A549 (cell line): ENCODE results near the gene FOLR3. TPM values are rescaled to one million over a fixed set of nuclear protein-coding genes. Genes with fewer than 3 reads are reported as not detected.

Experiments used
- ATAC-seq, 2 experiments: fragments of 200-7000 bp in 1 of 2; fragments of >200 bp in 1 of 2; cut with Nextera tagmentation in 1 of 2; cut with Tn5 transposase in 1 of 2; 3 replicates each; pipeline versions ENCODE4 v1.8.0 to v1.9.1; 2018 to 2020; ENCODE audit warnings: mild to moderate bottlenecking in 1 of 2, moderate library complexity in 1 of 2
- CTCF ChIA-PET: fragments of 300-600 bp; sonication (Branson Sonifier 250); formaldehyde crosslinking; extraction: SDS; loops from one replicate; lab custom pipeline; 2021; ENCODE audit warnings: antibody characterized with exemption, inconsistent platforms; lab: Yijun Ruan, JAX
- POLR2A ChIA-PET: fragments of 350-600 bp; formaldehyde crosslinking; extraction: SDS; loops from one replicate; lab custom pipeline; 2021; ENCODE audit warnings: antibody characterized with exemption, inconsistent platforms; lab: Yijun Ruan, JAX
- DNase-seq, 2 experiments: peaks; one replicate each; pipeline versions ENCODE4 v3.0.0 to v3.0.0-alpha.2; 2011 to 2016; ENCODE audit warnings: low read depth in 1 of 2, low spot score in 1 of 2
- FAIRE-seq: peaks from 2 replicates; lab custom pipeline; 2011; peaks lifted over from hg19 to GRCh38; lab: Jason Lieb, UNC
- H3K27ac ChIP-seq, 2 experiments: fragments of >200 bp; sonication (Bioruptor Twin); formaldehyde crosslinking; 3 replicates each; pipeline ENCODE4 v1.5.1; 2016 to 2017
- H3K4me1 ChIP-seq: fragments of >200 bp; sonication (Bioruptor Twin); formaldehyde crosslinking; 3 replicates; pipeline ENCODE4 v1.6.1; 2016
- H3K4me2 ChIP-seq: fragments of >200 bp; sonication (Bioruptor Twin); formaldehyde crosslinking; 3 replicates; pipeline ENCODE4 v1.6.1; 2016
- H3K4me3 ChIP-seq: fragments of >200 bp; sonication (Bioruptor Twin); formaldehyde crosslinking; 3 replicates; pipeline ENCODE4 v1.5.1; 2016
- H3K9me3 ChIP-seq: fragments of >200 bp; sonication (Bioruptor Twin); formaldehyde crosslinking; 3 replicates; pipeline ENCODE4 v1.6.1; 2016
- ATOH8 ChIP-seq: fragments of 250-450 bp; sonication (Bioruptor Pico); IDR thresholded peaks from 2 replicates; pipeline ENCODE4 v1.5.0; 2020; ENCODE audit warnings: low read depth, mild to moderate bottlenecking, moderate library complexity
- CHD2 ChIP-seq: fragments of 150-350 bp; IDR thresholded peaks from 2 replicates; pipeline ENCODE4 v1.6.1; 2014; ENCODE audit warnings: low read length; ENCODE audit not compliant: partially characterized antibody
- CTCF ChIP-seq: fragments of >200 bp; sonication (Bioruptor Twin); formaldehyde crosslinking; IDR thresholded peaks from 3 replicates; pipeline ENCODE4 v1.5.1; 2016
- E2F6 ChIP-seq: IDR thresholded peaks from 2 replicates; pipeline ENCODE4 v1.6.1; 2012; ENCODE audit warnings: low read depth, borderline replicate concordance
- EHF ChIP-seq: fragments of 250-450 bp; sonication (Bioruptor Pico); IDR thresholded peaks from 2 replicates; pipeline ENCODE4 v1.5.0; 2020; ENCODE audit warnings: mild to moderate bottlenecking
- EP300 ChIP-seq, 2 experiments: fragments of >200 bp; sonication (Bioruptor Twin); formaldehyde crosslinking; IDR thresholded peaks; 2 replicates in 1 of 2; 3 replicates in 1 of 2; pipeline ENCODE4 v1.6.1; 2016 to 2017
- ESRRA ChIP-seq: fragments of 150-350 bp; IDR thresholded peaks from 2 replicates; pipeline ENCODE4 v1.6.1; 2014; ENCODE audit warnings: mild to moderate bottlenecking, low read length, borderline replicate concordance
- FOSB ChIP-seq: fragments of 250-450 bp; sonication (Bioruptor Pico); IDR thresholded peaks from 2 replicates; pipeline ENCODE4 v1.5.0; 2020; ENCODE audit warnings: mild to moderate bottlenecking, moderate library complexity
- HDAC2 ChIP-seq: fragments of 200-600 bp; sonication (generic); IDR thresholded peaks from 2 replicates; pipeline ENCODE4 v1.6.1; 2016
- HMGXB4 ChIP-seq: fragments of 250-450 bp; sonication (Bioruptor Pico); IDR thresholded peaks from 2 replicates; pipeline ENCODE4 v1.5.0; 2021; ENCODE audit warnings: mild to moderate bottlenecking, moderate library complexity, borderline replicate concordance
- HOXB5 ChIP-seq: fragments of 250-450 bp; sonication (Bioruptor Pico); IDR thresholded peaks from 2 replicates; pipeline ENCODE4 v1.5.0; 2020; ENCODE audit warnings: mild to moderate bottlenecking, moderate library complexity
- JUNB ChIP-seq: fragments of >200 bp; sonication (Bioruptor Twin); formaldehyde crosslinking; IDR thresholded peaks from 2 replicates; pipeline ENCODE4 v1.6.1; 2016
- MAX ChIP-seq: IDR thresholded peaks from 2 replicates; pipeline ENCODE4 v1.6.1; 2012
- POLR2A ChIP-seq: IDR thresholded peaks from 2 replicates; pipeline ENCODE4 v1.6.1; 2012; ENCODE audit warnings: mild to moderate bottlenecking, low read length
- RCOR1 ChIP-seq: fragments of 150-350 bp; IDR thresholded peaks from 2 replicates; pipeline ENCODE4 v1.6.1; 2014; ENCODE audit warnings: antibody characterized with exemption, low read length, low read depth
- SMC3 ChIP-seq: fragments of >200 bp; sonication (Bioruptor Twin); formaldehyde crosslinking; IDR thresholded peaks from 3 replicates; pipeline ENCODE4 v1.6.1; 2018; ENCODE audit warnings: inconsistent platforms
- USF2 ChIP-seq: fragments of 450-650 bp; IDR thresholded peaks from 2 replicates; pipeline ENCODE4 v1.6.1; 2014; ENCODE audit warnings: antibody characterized with exemption
- WGBS: methylation state at CpG from one replicate; pipeline ENCODE4 v1.1.6; 2017; ENCODE audit errors: missing lambda C conversion rate; 5-methylcytosine and 5-hydroxymethylcytosine counted together
- polyA plus RNA-seq, 4 experiments: library from polyadenylated mRNA; depleted of rRNA in 3 of 4; stranded (reverse); fragments of >200 nt; fragmentation: RNase III in 1 of 4; extraction: RNeasy Plus Mini Kit Qiagen cat#74134 plus additional on column Dnase treatment in 1 of 4; gene quantifications; 2 replicates in 3 of 4; 3 replicates in 1 of 4; pipeline ENCODE4 v1.2.3, GENCODE V29; 2011 to 2017

FOLR3 gene
- polyA plus RNA-seq, 2 of the 4 experiments (the other 2 are of a cell fraction) = not detected

- TF ChIP-seq USF2 (no peak), MAX (no peak), RCOR1 (no peak), E2F6 (no peak), HMGXB4 (CRISPR knock-in tag) (no peak), HOXB5 (no peak), JUNB (no peak)
Observed at GRCh38 chr11:72122607-72123006, 12.9 kb upstream of the FOLR3 start (continued).

GRCh38 chr11:72123117-72123653, 12.3 kb upstream of the FOLR3 start:
- FAIRE-seq = no peak
- no peak overlapping the region for H3K4me3 ChIP-seq
- TF ChIP-seq FOSB (CRISPR knock-in tag) = no peak
- TF ChIP-seq USF2 = no peak
- no peak for TF ChIP-seq E2F6
- no peak for TF ChIP-seq SMC3
- no peak for TF ChIP-seq CTCF
- TF ChIP-seq HDAC2 = no peak
- TF ChIP-seq CHD2 = no peak
- no peak for TF ChIP-seq EP300 (IDR thresholded peaks at IDR 0.05)
- no peak for TF ChIP-seq ATOH8
- no peak for TF ChIP-seq EHF (CRISPR knock-in tag)
- TF ChIP-seq POLR2A = no peak
- TF ChIP-seq ESRRA = no peak
- no peak for TF ChIP-seq MAX
- TF ChIP-seq RCOR1 = no peak
- TF ChIP-seq, all 56 proteins: peak for 0
- Histone ChIP-seq H3K9me3 (no peaks in the 10 kb centered on the region), H3K4me1 (no peaks in the 10 kb centered on the region), H3K4me2 (no peak overlapping the region), H3K27ac (no peak overlapping the region)
- DNase-seq (no peak), ATAC-seq (no peak)
- WGBS = 45% methylated on average over 3 of the region's 3 CpGs
- ChIA-PET CTCF (interaction anchor here (1.0 to 2.0 kb wide), 2 partner anchors 11 to 60 kb away, joined by 3 to 7 read pairs; no protein-coding TSS in a partner anchor), POLR2A (interaction anchor here (1.7 kb wide), 1 partner anchor 11 kb away, joined by 4 read pairs; the partner anchor contains the start of gene ANAPC15)
